ENCODE results near the gene ACAD10.
"Not testable (repeated sequence)": the region's sequence is repeated elsewhere in the genome, so short reads cannot be mapped to it uniquely, and the experiment has no call there.

The ACAD10 gene

GRCh38 chr12:111730420-111730819, 44.6 kb downstream of the ACAD10 start:
- H3K27me3 ChIP-seq = no peaks in the 10 kb centered on the region
- TF ChIP-seq, protein P1, sequence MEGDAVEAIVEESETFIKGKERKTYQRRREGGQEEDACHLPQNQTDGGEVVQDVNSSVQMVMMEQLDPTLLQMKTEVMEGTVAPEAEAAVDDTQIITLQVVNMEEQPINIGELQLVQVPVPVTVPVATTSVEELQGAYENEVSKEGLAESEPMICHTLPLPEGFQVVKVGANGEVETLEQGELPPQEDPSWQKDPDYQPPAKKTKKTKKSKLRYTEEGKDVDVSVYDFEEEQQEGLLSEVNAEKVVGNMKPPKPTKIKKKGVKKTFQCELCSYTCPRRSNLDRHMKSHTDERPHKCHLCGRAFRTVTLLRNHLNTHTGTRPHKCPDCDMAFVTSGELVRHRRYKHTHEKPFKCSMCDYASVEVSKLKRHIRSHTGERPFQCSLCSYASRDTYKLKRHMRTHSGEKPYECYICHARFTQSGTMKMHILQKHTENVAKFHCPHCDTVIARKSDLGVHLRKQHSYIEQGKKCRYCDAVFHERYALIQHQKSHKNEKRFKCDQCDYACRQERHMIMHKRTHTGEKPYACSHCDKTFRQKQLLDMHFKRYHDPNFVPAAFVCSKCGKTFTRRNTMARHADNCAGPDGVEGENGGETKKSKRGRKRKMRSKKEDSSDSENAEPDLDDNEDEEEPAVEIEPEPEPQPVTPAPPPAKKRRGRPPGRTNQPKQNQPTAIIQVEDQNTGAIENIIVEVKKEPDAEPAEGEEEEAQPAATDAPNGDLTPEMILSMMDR (IDR thresholded peaks at IDR 0.05) = no peak
- no peak overlapping the region for H3K4me3 ChIP-seq (ENCODE audit: low read depth in 1 of 2, low read length in 1 of 2)
- no peaks in the 10 kb centered on the region for H3K9me3 ChIP-seq
- no peak overlapping the region for H3K27ac ChIP-seq
- H3K36me3 ChIP-seq = peaks cover 70% of the 10 kb centered on the region
- H3K4me1 ChIP-seq (ENCODE audit: control insufficient read depth in 1 of 2, insufficient read depth in 1 of 2, low read depth in 1 of 2, low read length in 1 of 2) = peaks cover 0 to 6% of the 10 kb centered on the region in 2 experiments

- H3K9me3 ChIP-seq = no peaks in the 10 kb centered on the region
- no peak overlapping the region for H3K27ac ChIP-seq
- H3K36me3 ChIP-seq = peaks cover 78% of the 10 kb centered on the region
- H3K27me3 ChIP-seq = no peaks in the 10 kb centered on the region
- TF ChIP-seq, protein P1 (IDR thresholded peaks at IDR 0.05) = no peak
- H3K4me3 ChIP-seq (ENCODE audit: low read depth in 1 of 2, low read length in 1 of 2) = no peak overlapping the region
- H3K4me1 ChIP-seq (ENCODE audit: control insufficient read depth in 1 of 2, insufficient read depth in 1 of 2, low read depth in 1 of 2, low read length in 1 of 2) = peaks cover 0 to 4% of the 10 kb centered on the region in 2 experiments
Measured at GRCh38 chr12:111732786-111733185, 46.9 kb downstream of the ACAD10 start.

GRCh38 chr12:111733340-111733915, 47.6 kb downstream of the ACAD10 start:
- H3K4me1 ChIP-seq (ENCODE audit: control insufficient read depth in 1 of 2, insufficient read depth in 1 of 2, low read depth in 1 of 2, low read length in 1 of 2) = no peaks in the 10 kb centered on the region
- H3K4me3 ChIP-seq (ENCODE audit: low read depth in 1 of 2, low read length in 1 of 2) = no peak overlapping the region
- no peak overlapping the region for H3K27ac ChIP-seq
- peaks cover 84% of the 10 kb centered on the region for H3K36me3 ChIP-seq
- H3K27me3 ChIP-seq = no peaks in the 10 kb centered on the region
- no peaks in the 10 kb centered on the region for H3K9me3 ChIP-seq
- TF ChIP-seq, protein P1 (IDR thresholded peaks at IDR 0.05) = no peak

GRCh38 chr12:111739524-111739923, 53.7 kb downstream of the ACAD10 start:
- peaks cover 49% of the 10 kb centered on the region for H3K36me3 ChIP-seq
- not testable (repeated sequence) for H3K27me3 ChIP-seq; H3K9me3 ChIP-seq; H3K4me3 ChIP-seq (ENCODE audit: low read depth in 1 of 2, low read length in 1 of 2); H3K27ac ChIP-seq; H3K4me1 ChIP-seq (ENCODE audit: control insufficient read depth in 1 of 2, insufficient read depth in 1 of 2, low read depth in 1 of 2, low read length in 1 of 2)

GRCh38 chr12:111741235-111741812, 55.5 kb downstream of the ACAD10 start:
- Histone ChIP-seq H3K4me3 (ENCODE audit: low read depth in 1 of 2, low read length in 1 of 2) (no peak overlapping the region), H3K36me3 (peaks cover 49% of the 10 kb centered on the region), H3K9me3 (no peaks in the 10 kb centered on the region), H3K27me3 (no peaks in the 10 kb centered on the region), H3K4me1 (ENCODE audit: control insufficient read depth in 1 of 2, insufficient read depth in 1 of 2, low read depth in 1 of 2, low read length in 1 of 2) (no peaks in the 10 kb centered on the region), H3K27ac (no peak overlapping the region)
- TF ChIP-seq, protein P1 (IDR thresholded peaks at IDR 0.05) = no peak

- TF ChIP-seq, protein P1 (IDR thresholded peaks at IDR 0.05) = no peak
- no peak overlapping the region for H3K27ac ChIP-seq
- no peaks in the 10 kb centered on the region for H3K4me1 ChIP-seq (ENCODE audit: control insufficient read depth in 1 of 2, insufficient read depth in 1 of 2, low read depth in 1 of 2, low read length in 1 of 2)
- no peaks in the 10 kb centered on the region for H3K27me3 ChIP-seq
- H3K36me3 ChIP-seq = peaks cover 59% of the 10 kb centered on the region
- no peak overlapping the region for H3K4me3 ChIP-seq (ENCODE audit: low read depth in 1 of 2, low read length in 1 of 2)
- no peaks in the 10 kb centered on the region for H3K9me3 ChIP-seq
Measured at GRCh38 chr12:111745211-111745610, 59.4 kb downstream of the ACAD10 start.

Data from neutrophil (primary cell).